OCI-LY7 (cell line): Measurements from ENCODE around the gene TIGD3.

Experiments used
- CTCF ChIP-seq: fragments of 200-600 bp; sonication (generic); conservative IDR thresholded peaks from 2 replicates; pipeline ENCODE4 v1.5.1; 2014; ENCODE audit warnings: mild to moderate bottlenecking, antibody characterized with exemption, low read length, moderate library complexity, mixed read lengths
- EZH2phosphoT487 ChIP-seq: fragments of 200-600 bp; sonication (generic); IDR thresholded peaks from 2 replicates; pipeline ENCODE4 v1.6.1; 2018; ENCODE audit warnings: low read depth, borderline replicate concordance, mild to moderate bottlenecking, mixed run types, antibody characterized with exemption, low read length, moderate library complexity, mixed read lengths

- TF ChIP-seq CTCF (no peak), EZH2phosphoT487 (no peak)
Observed at GRCh38 chr11:65378928-65379638, 24.5 kb downstream of the TIGD3 start.
